SK-N-SH (cell line): ENCODE results near the gene RBMS1. TPM values are rescaled to one million over a fixed set of nuclear protein-coding genes. Genes with fewer than 3 reads are reported as not detected.

Source experiments
- CTCF ChIA-PET: fragments of 300-600, 350-600 bp; formaldehyde crosslinking; extraction: SDS; loops from one replicate; lab custom pipeline; 2021; lab: Yijun Ruan, JAX
- POLR2A ChIA-PET: fragments of 350-600 bp; sonication (Branson Sonifier 250); formaldehyde crosslinking; extraction: SDS; loops from one replicate; lab custom pipeline; 2020; ENCODE audit warnings: antibody characterized with exemption, inconsistent platforms; lab: Yijun Ruan, JAX
- DNase-seq: peaks from one replicate; pipeline ENCODE4 v3.0.0; 2012
- H2AFZ ChIP-seq: fragments of 200-600 bp; sonication (generic); 2 replicates; pipeline ENCODE4 v1.8.1; 2016; ENCODE audit warnings: antibody characterized with exemption, mild to moderate bottlenecking, low read depth
- H3F3A ChIP-seq: fragments of 200-600 bp; sonication (generic); replicated peaks from 2 replicates; pipeline ENCODE3; 2016; ENCODE audit warnings: antibody characterized with exemption, mild to moderate bottlenecking; ENCODE audit not compliant: insufficient read depth
- H3K27ac ChIP-seq, 2 experiments: fragments of 200-500 bp in 1 of 2; fragments of 200-600 bp in 1 of 2; sonication (Bioruptor generic) in 1 of 2; sonication (generic), shearing (Covaris generic) in 1 of 2; 2 replicates each; pipeline versions ENCODE4 v1.5.1 to v1.6.1; 2014 to 2016; ENCODE audit warnings: low read depth in 2 of 2, inconsistent platforms in 1 of 2, low read length in 1 of 2, mild to moderate bottlenecking in 1 of 2, mixed read lengths in 1 of 2
- H3K27me3 ChIP-seq: fragments of 200-600 bp; sonication (generic), shearing (Covaris generic); 2 replicates; pipeline ENCODE4 v1.6.1; 2016; ENCODE audit warnings: mixed run types; ENCODE audit not compliant: insufficient read depth
- H3K36me3 ChIP-seq, 2 experiments: fragments of 200-500 bp in 1 of 2; fragments of 200-600 bp in 1 of 2; sonication (Bioruptor generic) in 1 of 2; sonication (generic) in 1 of 2; replicated peaks in 1 of 2; 2 replicates each; pipeline versions ENCODE3 to v1.5.1; 2014 to 2016; ENCODE audit warnings: low read length in 1 of 2, mild to moderate bottlenecking in 1 of 2; ENCODE audit not compliant: insufficient read depth in 2 of 2, control insufficient read depth in 1 of 2
- H3K4me1 ChIP-seq, 2 experiments: fragments of 200-500 bp in 1 of 2; fragments of 200-600 bp in 1 of 2; sonication (Bioruptor generic) in 1 of 2; sonication (generic), shearing (Covaris generic) in 1 of 2; 2 replicates each; pipeline versions ENCODE4 v1.5.1 to v1.6.1; 2014 to 2016; ENCODE audit warnings: low read depth in 1 of 2, low read length in 1 of 2, mixed run types in 1 of 2; ENCODE audit not compliant: insufficient read depth in 2 of 2, control insufficient read depth in 1 of 2
- H3K4me2 ChIP-seq: fragments of 200-600 bp; sonication (generic), shearing (Covaris generic); 2 replicates; pipeline ENCODE4 v1.6.1; 2017; ENCODE audit warnings: mixed run types
- H3K4me3 ChIP-seq, 2 experiments: fragments of 200-500 bp in 1 of 2; fragments of 200-600 bp in 1 of 2; sonication (Bioruptor generic) in 1 of 2; sonication (generic), shearing (Covaris generic) in 1 of 2; 2 replicates each; pipeline versions ENCODE4 v1.5.1 to v1.8.1; 2014 to 2016; ENCODE audit warnings: low read depth in 2 of 2, inconsistent platforms in 1 of 2, low read length in 1 of 2, mild to moderate bottlenecking in 1 of 2, mixed read lengths in 1 of 2, moderate library complexity in 1 of 2
- H3K79me2 ChIP-seq: fragments of 200-600 bp; sonication (generic); 2 replicates; pipeline ENCODE4 v1.8.1; 2017; ENCODE audit warnings: mild to moderate bottlenecking; ENCODE audit not compliant: insufficient read depth
- H3K9ac ChIP-seq: fragments of 200-600 bp; sonication (generic); 2 replicates; pipeline ENCODE4 v1.6.1; 2017; ENCODE audit warnings: mixed run types
- H3K9me2 ChIP-seq: fragments of 200-600 bp; sonication (generic); 2 replicates; pipeline ENCODE4 v1.6.1; 2017; ENCODE audit warnings: mixed run types
- H3K9me3 ChIP-seq: fragments of 200-600 bp; sonication (generic); 2 replicates; pipeline ENCODE4 v1.6.1; 2017; ENCODE audit warnings: mixed run types, mild to moderate bottlenecking, moderate library complexity
- H4K20me1 ChIP-seq: fragments of 200-600 bp; sonication (generic); 2 replicates; pipeline ENCODE4 v1.6.1; 2017; ENCODE audit warnings: mild to moderate bottlenecking, mixed run types; ENCODE audit not compliant: insufficient read depth
- EP300 ChIP-seq, 2 experiments: IDR thresholded peaks; 2 replicates each; pipeline versions ENCODE4 v1.4.0 to v1.6.1; 2012; ENCODE audit warnings: borderline replicate concordance in 1 of 2, low read depth in 1 of 2, low read length in 1 of 2
- EZH2phosphoT487 ChIP-seq: fragments of 200-600 bp; sonication (generic); IDR thresholded peaks from 2 replicates; pipeline ENCODE4 v1.6.1; 2017; ENCODE audit warnings: low read depth, mixed run types, mild to moderate bottlenecking, antibody characterized with exemption, moderate library complexity, borderline replicate concordance
- FOSL2 ChIP-seq: IDR thresholded peaks from 2 replicates; pipeline ENCODE4 v1.4.0; 2012; ENCODE audit warnings: low read depth, mild to moderate bottlenecking, moderate library complexity, borderline replicate concordance
- FOXJ3 ChIP-seq: sonication (generic); formaldehyde crosslinking; IDR thresholded peaks from 2 replicates; pipeline ENCODE4 v1.5.1; 2020; ENCODE audit warnings: mild to moderate bottlenecking, missing genetic modification reagents
- FOXM1 ChIP-seq: IDR thresholded peaks from 2 replicates; pipeline ENCODE4 v1.4.0; 2012; ENCODE audit warnings: low read depth, mild to moderate bottlenecking
- GATA2 ChIP-seq: sonication (generic); formaldehyde crosslinking; IDR thresholded peaks from 2 replicates; pipeline ENCODE4 v1.5.0; 2020; ENCODE audit warnings: mild to moderate bottlenecking, missing genetic modification reagents
- POLR2AphosphoS5 ChIP-seq: IDR thresholded peaks from 2 replicates; pipeline ENCODE4 v1.6.1; 2012; ENCODE audit warnings: low read depth, low read length
- RAD21 ChIP-seq: IDR thresholded peaks from 2 replicates; pipeline ENCODE4 v1.6.1; 2012; ENCODE audit warnings: mild to moderate bottlenecking, low read length
- RFX5 ChIP-seq: IDR thresholded peaks from 2 replicates; pipeline ENCODE4 v1.6.1; 2012; ENCODE audit warnings: mild to moderate bottlenecking, improper control_type of control experiment, low read length
- RXRA ChIP-seq: IDR thresholded peaks from 2 replicates; pipeline ENCODE4 v1.4.0; 2012; ENCODE audit warnings: low read depth, mild to moderate bottlenecking, borderline replicate concordance
- SIN3A ChIP-seq: IDR thresholded peaks from 2 replicates; pipeline ENCODE4 v1.6.1; 2012; ENCODE audit warnings: low read depth, mild to moderate bottlenecking, low read length, moderate library complexity, borderline replicate concordance
- SMC3 ChIP-seq: IDR thresholded peaks from 2 replicates; pipeline ENCODE4 v1.6.1; 2012; ENCODE audit warnings: low read depth, low read length, improper control_type of control experiment
- TEAD4 ChIP-seq: IDR thresholded peaks from 2 replicates; pipeline ENCODE4 v1.4.0; 2012; ENCODE audit warnings: mild to moderate bottlenecking, borderline replicate concordance; ENCODE audit not compliant: insufficient read depth
- YY1 ChIP-seq: IDR thresholded peaks from 2 replicates; pipeline ENCODE4 v1.4.0; 2012; ENCODE audit warnings: low read depth, mild to moderate bottlenecking
- WGBS: methylation state at CpG from one replicate; pipeline ENCODE4 v1.1.6; 2017; ENCODE audit warnings: low lambda C conversion rate; 5-methylcytosine and 5-hydroxymethylcytosine counted together
- polyA plus RNA-seq, 3 experiments: library from polyadenylated mRNA; depleted of rRNA; stranded (reverse); fragments of >200 nt; gene quantifications; 2 replicates each; pipeline ENCODE4 v1.2.3, GENCODE V29; 2012
- TF ChIP-seq, protein P1 (sequence below): fragments of 150-350 bp; IDR thresholded peaks from 2 replicates; pipeline ENCODE4 v1.6.1; 2016; ENCODE audit warnings: mild to moderate bottlenecking, low read depth, low read length
- TF ChIP-seq, protein P2 (sequence below): fragments of 200-600 bp; sonication (generic); IDR thresholded peaks from 2 replicates; pipeline ENCODE4 v1.6.1; 2017; ENCODE audit warnings: antibody characterized with exemption, mild to moderate bottlenecking, moderate library complexity
- TF ChIP-seq, protein P3 (sequence below): IDR thresholded peaks from 2 replicates; pipeline ENCODE4 v1.4.0; 2012; ENCODE audit warnings: low read depth, borderline replicate concordance
- TF ChIP-seq, protein P4 (sequence below): IDR thresholded peaks from 2 replicates; pipeline ENCODE4; 2012
- TF ChIP-seq, protein P5 (sequence below): IDR thresholded peaks from 2 replicates; pipeline ENCODE4 v1.4.0; 2012; ENCODE audit warnings: low read depth, borderline replicate concordance

Gene RBMS1
- polyA plus RNA-seq, 1 of the 3 experiments (the other 2 are of a cell fraction), result 56.5 TPM

DNA sequence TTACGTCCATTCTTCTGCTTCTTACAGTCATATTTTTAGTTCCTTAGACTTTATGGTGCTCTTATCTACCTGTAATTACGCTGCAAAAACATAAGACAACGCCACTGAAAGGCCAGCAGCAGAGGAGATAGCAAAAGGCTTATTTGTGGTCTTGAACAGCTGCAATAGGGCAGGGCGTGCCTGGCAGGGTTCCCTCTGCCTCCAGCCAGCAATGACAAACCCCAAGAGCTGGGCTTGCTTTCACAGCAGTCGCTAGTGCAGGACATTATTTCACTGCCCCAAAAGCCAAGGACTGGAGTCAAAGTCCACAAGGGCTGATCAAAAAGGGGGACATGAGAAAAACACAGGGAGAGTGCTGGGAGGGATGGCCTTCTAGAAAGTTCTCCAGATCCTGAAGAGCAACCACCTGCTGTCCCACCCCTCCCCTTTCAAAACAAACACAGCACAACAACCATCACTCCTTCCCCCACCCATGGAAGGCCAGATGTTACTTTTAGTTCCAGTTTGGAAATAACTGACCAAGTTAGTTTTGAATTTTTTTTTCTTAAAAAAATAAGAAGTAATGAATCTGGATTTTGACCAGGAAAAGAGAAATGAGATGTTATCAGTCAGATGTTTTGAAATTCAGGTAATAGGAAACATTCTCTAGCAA lies 127.8 kb downstream of the RBMS1 start:
- no peak overlapping the region for H3K9ac ChIP-seq
- no peak for TF ChIP-seq YY1
- TF ChIP-seq, protein P1, sequence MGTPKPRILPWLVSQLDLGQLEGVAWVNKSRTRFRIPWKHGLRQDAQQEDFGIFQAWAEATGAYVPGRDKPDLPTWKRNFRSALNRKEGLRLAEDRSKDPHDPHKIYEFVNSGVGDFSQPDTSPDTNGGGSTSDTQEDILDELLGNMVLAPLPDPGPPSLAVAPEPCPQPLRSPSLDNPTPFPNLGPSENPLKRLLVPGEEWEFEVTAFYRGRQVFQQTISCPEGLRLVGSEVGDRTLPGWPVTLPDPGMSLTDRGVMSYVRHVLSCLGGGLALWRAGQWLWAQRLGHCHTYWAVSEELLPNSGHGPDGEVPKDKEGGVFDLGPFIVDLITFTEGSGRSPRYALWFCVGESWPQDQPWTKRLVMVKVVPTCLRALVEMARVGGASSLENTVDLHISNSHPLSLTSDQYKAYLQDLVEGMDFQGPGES, result no peak
- TF ChIP-seq RFX5, result no peak
- TF ChIP-seq, protein P2, sequence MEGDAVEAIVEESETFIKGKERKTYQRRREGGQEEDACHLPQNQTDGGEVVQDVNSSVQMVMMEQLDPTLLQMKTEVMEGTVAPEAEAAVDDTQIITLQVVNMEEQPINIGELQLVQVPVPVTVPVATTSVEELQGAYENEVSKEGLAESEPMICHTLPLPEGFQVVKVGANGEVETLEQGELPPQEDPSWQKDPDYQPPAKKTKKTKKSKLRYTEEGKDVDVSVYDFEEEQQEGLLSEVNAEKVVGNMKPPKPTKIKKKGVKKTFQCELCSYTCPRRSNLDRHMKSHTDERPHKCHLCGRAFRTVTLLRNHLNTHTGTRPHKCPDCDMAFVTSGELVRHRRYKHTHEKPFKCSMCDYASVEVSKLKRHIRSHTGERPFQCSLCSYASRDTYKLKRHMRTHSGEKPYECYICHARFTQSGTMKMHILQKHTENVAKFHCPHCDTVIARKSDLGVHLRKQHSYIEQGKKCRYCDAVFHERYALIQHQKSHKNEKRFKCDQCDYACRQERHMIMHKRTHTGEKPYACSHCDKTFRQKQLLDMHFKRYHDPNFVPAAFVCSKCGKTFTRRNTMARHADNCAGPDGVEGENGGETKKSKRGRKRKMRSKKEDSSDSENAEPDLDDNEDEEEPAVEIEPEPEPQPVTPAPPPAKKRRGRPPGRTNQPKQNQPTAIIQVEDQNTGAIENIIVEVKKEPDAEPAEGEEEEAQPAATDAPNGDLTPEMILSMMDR, result no peak
- no peak for TF ChIP-seq FOXJ3 (CRISPR knock-in tag)
- no peak for TF ChIP-seq RXRA
- no peak for TF ChIP-seq RAD21
- TF ChIP-seq, all 33 proteins: peak for 0
- ChIA-PET CTCF (interaction anchor here (1.0 to 1.4 kb wide), 3 partner anchors 12 to 40 kb away, joined by 3 to 4 read pairs (median 4); no protein-coding TSS in a partner anchor), POLR2A (no interaction called here)
- no peak overlapping the region for H3K4me2 ChIP-seq
- H3K4me1 ChIP-seq, result peaks cover 19 to 39% of the 10 kb centered on the region in 2 experiments; a peak in 3 of 4 replicates
- DNase-seq, result no peak
- no peaks in the 10 kb centered on the region for H3K27me3 ChIP-seq
- H3F3A ChIP-seq, result peaks cover 23% of the 10 kb centered on the region
- peaks cover 75% of the 10 kb centered on the region for H4K20me1 ChIP-seq
- no peak overlapping the region for H3K27ac ChIP-seq
- no peak overlapping the region for H2AFZ ChIP-seq
- 96% methylated on average over 5 of the region's 5 CpGs for WGBS
- no peaks in the 10 kb centered on the region for H3K9me3 ChIP-seq
- H3K79me2 ChIP-seq, result peaks cover 98% of the 10 kb centered on the region
- no peaks in the 10 kb centered on the region for H3K9me2 ChIP-seq
- no peak overlapping the region for H3K4me3 ChIP-seq
- H3K36me3 ChIP-seq, result peaks cover 20 to 43% of the 10 kb centered on the region in 2 experiments

DNA sequence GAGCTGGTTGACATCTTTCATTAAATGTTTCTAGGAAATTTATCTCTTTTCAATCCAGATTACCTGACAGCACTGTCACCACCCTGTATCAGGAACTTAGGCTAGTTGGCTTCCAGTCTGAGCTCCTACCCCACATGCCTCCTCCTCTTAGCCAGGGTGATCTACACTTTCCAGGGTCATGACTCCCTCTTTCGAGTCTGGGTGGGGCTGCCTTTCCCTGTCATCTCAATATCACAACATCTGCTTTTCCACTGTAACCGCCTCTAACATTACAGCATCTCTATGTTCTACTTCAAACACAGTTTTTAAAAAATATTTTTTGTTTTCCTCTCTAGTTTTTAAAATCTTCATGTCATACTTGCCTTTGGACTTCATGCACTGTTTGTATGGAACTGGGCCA lies 129.2 kb downstream of the RBMS1 start:
- ChIA-PET POLR2A (no interaction called here), CTCF (interaction anchor here (1.4 kb wide), 1 partner anchor 41 kb away, joined by 4 read pairs; no protein-coding TSS in a partner anchor)
- Histone ChIP-seq H3K9me2 (no peaks in the 10 kb centered on the region), H3K4me2 (no peak overlapping the region), H3K4me3 (no peak overlapping the region), H3K27ac (no peak overlapping the region), H3K27me3 (no peaks in the 10 kb centered on the region), H3K79me2 (peaks cover 98% of the 10 kb centered on the region), H3K9ac (no peak overlapping the region), H3K9me3 (no peaks in the 10 kb centered on the region), H4K20me1 (peaks cover 73% of the 10 kb centered on the region), H3K36me3 (peaks cover 20 to 46% of the 10 kb centered on the region in 2 experiments), H3F3A (peaks cover 29% of the 10 kb centered on the region), H2AFZ (no peak overlapping the region), H3K4me1 (peaks cover 19 to 28% of the 10 kb centered on the region in 2 experiments; a peak in 3 of 4 replicates)
- TF ChIP-seq EZH2phosphoT487 (no peak), EP300 (IDR thresholded peaks at IDR 0.05; ENCODE audit: borderline replicate concordance in 1 of 2, low read depth in 1 of 2, low read length in 1 of 2) (no peak), RAD21 (no peak), TEAD4 (no peak), SMC3 (no peak), GATA2 (CRISPR knock-in tag) (no peak), FOXM1 (no peak), FOSL2 (no peak), POLR2AphosphoS5 (no peak), SIN3A (no peak)
- TF ChIP-seq, protein P3, sequence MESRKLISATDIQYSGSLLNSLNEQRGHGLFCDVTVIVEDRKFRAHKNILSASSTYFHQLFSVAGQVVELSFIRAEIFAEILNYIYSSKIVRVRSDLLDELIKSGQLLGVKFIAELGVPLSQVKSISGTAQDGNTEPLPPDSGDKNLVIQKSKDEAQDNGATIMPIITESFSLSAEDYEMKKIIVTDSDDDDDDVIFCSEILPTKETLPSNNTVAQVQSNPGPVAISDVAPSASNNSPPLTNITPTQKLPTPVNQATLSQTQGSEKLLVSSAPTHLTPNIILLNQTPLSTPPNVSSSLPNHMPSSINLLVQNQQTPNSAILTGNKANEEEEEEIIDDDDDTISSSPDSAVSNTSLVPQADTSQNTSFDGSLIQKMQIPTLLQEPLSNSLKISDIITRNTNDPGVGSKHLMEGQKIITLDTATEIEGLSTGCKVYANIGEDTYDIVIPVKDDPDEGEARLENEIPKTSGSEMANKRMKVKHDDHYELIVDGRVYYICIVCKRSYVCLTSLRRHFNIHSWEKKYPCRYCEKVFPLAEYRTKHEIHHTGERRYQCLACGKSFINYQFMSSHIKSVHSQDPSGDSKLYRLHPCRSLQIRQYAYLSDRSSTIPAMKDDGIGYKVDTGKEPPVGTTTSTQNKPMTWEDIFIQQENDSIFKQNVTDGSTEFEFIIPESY, result no peak
- TF ChIP-seq, protein P4, sequence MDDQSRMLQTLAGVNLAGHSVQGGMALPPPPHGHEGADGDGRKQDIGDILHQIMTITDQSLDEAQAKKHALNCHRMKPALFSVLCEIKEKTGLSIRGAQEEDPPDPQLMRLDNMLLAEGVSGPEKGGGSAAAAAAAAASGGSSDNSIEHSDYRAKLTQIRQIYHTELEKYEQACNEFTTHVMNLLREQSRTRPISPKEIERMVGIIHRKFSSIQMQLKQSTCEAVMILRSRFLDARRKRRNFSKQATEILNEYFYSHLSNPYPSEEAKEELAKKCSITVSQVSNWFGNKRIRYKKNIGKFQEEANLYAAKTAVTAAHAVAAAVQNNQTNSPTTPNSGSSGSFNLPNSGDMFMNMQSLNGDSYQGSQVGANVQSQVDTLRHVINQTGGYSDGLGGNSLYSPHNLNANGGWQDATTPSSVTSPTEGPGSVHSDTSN, result no peak
- TF ChIP-seq, protein P5, sequence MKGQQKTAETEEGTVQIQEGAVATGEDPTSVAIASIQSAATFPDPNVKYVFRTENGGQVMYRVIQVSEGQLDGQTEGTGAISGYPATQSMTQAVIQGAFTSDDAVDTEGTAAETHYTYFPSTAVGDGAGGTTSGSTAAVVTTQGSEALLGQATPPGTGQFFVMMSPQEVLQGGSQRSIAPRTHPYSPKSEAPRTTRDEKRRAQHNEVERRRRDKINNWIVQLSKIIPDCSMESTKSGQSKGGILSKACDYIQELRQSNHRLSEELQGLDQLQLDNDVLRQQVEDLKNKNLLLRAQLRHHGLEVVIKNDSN, result no peak
- no peak for DNase-seq
- WGBS, result 91% methylated on average over 2 of the region's 2 CpGs
